Measurements from ENCODE around the gene DUOXA2.
A peak's percentile ranks its signal among the peaks of the same experiment; 100 is the strongest.

The DUOXA2 gene

GRCh38 chr15:45167631-45168205, 53.6 kb downstream of the DUOXA2 start:
- Mint-ChIP-seq H3K4me1 (peaks cover 21% of the 10 kb centered on the region), H3K4me3 (peak overlapping the region; percentile 78), H3K36me3 (ENCODE audit: insufficient read depth) (peaks cover 10% of the 10 kb centered on the region), H3K27me3 (no peaks in the 10 kb centered on the region), H3K9me3 (no peaks in the 10 kb centered on the region), H3K27ac (ENCODE audit: low read depth) (peak overlapping the region; percentile 76)
- ATAC-seq (replicated peaks; ENCODE audit: extremely low read depth, poor library complexity, severe bottlenecking) (no peak), DNase-seq (ENCODE audit: low spot score in 2 of 2) (no peak)

Measured in central memory CD8-positive, alpha-beta T cell (primary cell).